Sigmoid colon (tissue), 7 donors: ENCODE data around the gene TBXAS1. TPM values are rescaled to one million over a fixed set of nuclear protein-coding genes. Genes with fewer than 3 reads are reported as not detected.

Experiments used
- DNase-seq: peaks from one replicate; pipeline ENCODE4 v3.0.0-alpha.2; 2019
- H3K27ac ChIP-seq, 4 donors: fragments of 200-600 bp; sonication (generic); one replicate each; pipeline ENCODE4 v1.5.1; 2016 to 2019; ENCODE audit warnings: mild to moderate bottlenecking in 1 of 4
- H3K27me3 ChIP-seq, 3 donors: fragments of 200-600 bp; sonication (generic); one replicate each; pipeline ENCODE4 v1.5.1; 2019; ENCODE audit warnings: mild to moderate bottlenecking in 1 of 3
- H3K36me3 ChIP-seq, 4 donors: fragments of 200-600 bp; sonication (generic); one replicate each; pipeline ENCODE4 v1.5.1; 2016 to 2019
- H3K4me1 ChIP-seq, 4 donors: fragments of 200-600 bp; sonication (generic); one replicate each; pipeline ENCODE4 v1.5.1; 2017 to 2019
- H3K4me3 ChIP-seq, 4 donors: fragments of 200-600 bp; sonication (generic); one replicate each; pipeline ENCODE4 v1.5.1; 2017 to 2019; ENCODE audit warnings: mild to moderate bottlenecking in 2 of 4, moderate library complexity in 1 of 4
- H3K9me3 ChIP-seq, 4 donors: fragments of 200-600 bp in 3 of 4; sonication (generic) in 3 of 4; one replicate each; pipeline versions ENCODE4 v1.5.1 to v1.6.1; 2013 to 2019
- EP300 ChIP-seq, 4 donors: sonication (generic); formaldehyde crosslinking; IDR thresholded peaks; one replicate each; pipeline ENCODE4 v1.6.1; 2017; ENCODE audit warnings: antibody characterized with exemption in 4 of 4
- POLR2A ChIP-seq, 2 donors: fragments of 450-650 bp; IDR thresholded peaks; one replicate each; pipeline ENCODE4 v1.6.1; 2016; ENCODE audit warnings: antibody characterized with exemption in 2 of 2, mild to moderate bottlenecking in 2 of 2, moderate library complexity in 2 of 2
- POLR2AphosphoS5 ChIP-seq, 4 donors: sonication (generic); formaldehyde crosslinking; IDR thresholded peaks; one replicate each; pipeline ENCODE4 v1.6.1; 2017; ENCODE audit warnings: antibody characterized with exemption in 4 of 4
- WGBS, 2 donors: extraction: QIAGEN DNeasy Blood & Tissue Kit; methylation state at CpG; one replicate each; pipeline ENCODE4 v1.1.7; 2013; 5-methylcytosine and 5-hydroxymethylcytosine counted together
- intact Hi-C: fragments of 100-400 bp; cut with DNase I; formaldehyde crosslinking; loops from one replicate; pipeline ENCODE4 v1.15.1; 2023
- polyA plus RNA-seq, 3 donors: library from polyadenylated mRNA; stranded (reverse); fragments of 200-250 nt; gene quantifications; one replicate each; pipeline ENCODE4 v1.2.3, GENCODE V29; 2013
- total RNA-seq, 4 donors: library from RNA; depleted of rRNA; stranded (reverse); fragments of >200 nt; gene quantifications; one replicate each; pipeline ENCODE4 v1.1.0, GENCODE V29; 2016
- TF ChIP-seq, protein P1 (sequence below), 4 experiments: fragments of 450-650 bp in 3 of 4; fragments of 200-600 bp in 1 of 4; IDR thresholded peaks; one replicate each; pipeline ENCODE4 v1.5.1; 2016 to 2019; ENCODE audit warnings: antibody characterized with exemption in 4 of 4, mild to moderate bottlenecking in 3 of 4, moderate library complexity in 2 of 4
- donor health status: healthy with polysubstance abuse.
- donor health status: Bipolar disorder and iron deficiency.
- donor health status: healthy.

TBXAS1 gene
- total and polyA plus RNA-seq, 7 donors: 6.0 to 28.2 (median 19.3) TPM

DNA sequence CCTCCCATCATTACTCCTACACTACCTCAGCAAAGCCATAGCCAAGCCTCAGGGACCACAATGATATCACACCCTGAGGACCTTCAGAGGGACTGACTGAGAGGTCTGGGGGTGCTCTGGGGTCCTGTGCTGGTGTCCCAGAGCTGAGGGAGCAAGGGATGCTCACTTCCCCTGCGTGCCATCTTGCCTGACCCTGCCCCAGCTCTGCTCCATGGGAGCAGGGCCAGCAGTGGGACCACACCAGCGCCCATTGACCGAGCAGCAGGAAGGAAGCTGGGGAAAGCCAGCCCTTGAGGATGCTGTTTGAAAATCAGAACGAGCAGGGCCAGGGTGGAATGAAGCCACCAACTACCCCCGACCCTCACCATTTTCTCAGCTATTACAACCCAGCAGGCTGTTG, 130.7 kb downstream of the TBXAS1 start:
- 90 to 91% methylated on average over 5 of the region's 5 CpGs for WGBS, 2 donors

DNA sequence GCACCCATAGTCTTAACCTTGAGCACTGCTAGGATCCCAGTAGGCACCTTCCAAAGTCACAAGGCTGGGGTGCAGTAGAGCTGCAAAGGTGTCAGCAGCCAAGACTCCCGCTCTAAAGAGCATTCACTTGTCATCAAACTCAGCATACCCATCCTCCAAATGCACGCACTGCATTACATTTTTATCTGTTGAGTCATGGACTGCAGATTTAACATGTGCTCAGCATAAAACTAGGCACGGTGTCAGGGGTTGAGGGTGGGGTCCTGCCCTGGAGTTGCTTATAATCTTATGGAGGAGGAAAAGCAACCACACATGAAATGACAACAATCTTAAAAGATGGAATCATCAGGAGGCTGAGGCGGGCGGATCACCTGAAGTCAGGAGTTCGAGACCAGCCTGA, 131.1 kb downstream of the TBXAS1 start:
- intact Hi-C loops: no loop called here
- H3K9me3 ChIP-seq: no peaks in the 10 kb centered on the region
- no peaks in the 10 kb centered on the region for H3K4me1 ChIP-seq
- TF ChIP-seq EP300 (IDR thresholded peaks at IDR 0.05) (no peak), POLR2AphosphoS5 (IDR thresholded peaks at IDR 0.05) (no peak), POLR2A (IDR thresholded peaks at IDR 0.05) (no peak)
- TF ChIP-seq, protein P1, sequence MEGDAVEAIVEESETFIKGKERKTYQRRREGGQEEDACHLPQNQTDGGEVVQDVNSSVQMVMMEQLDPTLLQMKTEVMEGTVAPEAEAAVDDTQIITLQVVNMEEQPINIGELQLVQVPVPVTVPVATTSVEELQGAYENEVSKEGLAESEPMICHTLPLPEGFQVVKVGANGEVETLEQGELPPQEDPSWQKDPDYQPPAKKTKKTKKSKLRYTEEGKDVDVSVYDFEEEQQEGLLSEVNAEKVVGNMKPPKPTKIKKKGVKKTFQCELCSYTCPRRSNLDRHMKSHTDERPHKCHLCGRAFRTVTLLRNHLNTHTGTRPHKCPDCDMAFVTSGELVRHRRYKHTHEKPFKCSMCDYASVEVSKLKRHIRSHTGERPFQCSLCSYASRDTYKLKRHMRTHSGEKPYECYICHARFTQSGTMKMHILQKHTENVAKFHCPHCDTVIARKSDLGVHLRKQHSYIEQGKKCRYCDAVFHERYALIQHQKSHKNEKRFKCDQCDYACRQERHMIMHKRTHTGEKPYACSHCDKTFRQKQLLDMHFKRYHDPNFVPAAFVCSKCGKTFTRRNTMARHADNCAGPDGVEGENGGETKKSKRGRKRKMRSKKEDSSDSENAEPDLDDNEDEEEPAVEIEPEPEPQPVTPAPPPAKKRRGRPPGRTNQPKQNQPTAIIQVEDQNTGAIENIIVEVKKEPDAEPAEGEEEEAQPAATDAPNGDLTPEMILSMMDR (IDR thresholded peaks at IDR 0.05): no peak
- no peaks in the 10 kb centered on the region for H3K27me3 ChIP-seq
- no peak overlapping the region for H3K27ac ChIP-seq
- no peak overlapping the region for H3K4me3 ChIP-seq
- no peaks in the 10 kb centered on the region for H3K36me3 ChIP-seq
- WGBS, 2 donors: 84 to 89% methylated on average over 6 of the region's 6 CpGs
- DNase-seq: no peak

More for the DNA sequence above, 130.7 kb downstream of the TBXAS1 start:
- Histone ChIP-seq H3K9me3 (no peaks in the 10 kb centered on the region), H3K27me3 (no peaks in the 10 kb centered on the region), H3K27ac (no peak overlapping the region), H3K36me3 (no peaks in the 10 kb centered on the region), H3K4me1 (no peaks in the 10 kb centered on the region), H3K4me3 (no peak overlapping the region)
- intact Hi-C loops: no loop called here
- DNase-seq: no peak
- TF ChIP-seq, protein P1 (IDR thresholded peaks at IDR 0.05): no peak
- TF ChIP-seq POLR2AphosphoS5 (IDR thresholded peaks at IDR 0.05) (no peak), POLR2A (IDR thresholded peaks at IDR 0.05) (no peak), EP300 (IDR thresholded peaks at IDR 0.05) (no peak)

DNA sequence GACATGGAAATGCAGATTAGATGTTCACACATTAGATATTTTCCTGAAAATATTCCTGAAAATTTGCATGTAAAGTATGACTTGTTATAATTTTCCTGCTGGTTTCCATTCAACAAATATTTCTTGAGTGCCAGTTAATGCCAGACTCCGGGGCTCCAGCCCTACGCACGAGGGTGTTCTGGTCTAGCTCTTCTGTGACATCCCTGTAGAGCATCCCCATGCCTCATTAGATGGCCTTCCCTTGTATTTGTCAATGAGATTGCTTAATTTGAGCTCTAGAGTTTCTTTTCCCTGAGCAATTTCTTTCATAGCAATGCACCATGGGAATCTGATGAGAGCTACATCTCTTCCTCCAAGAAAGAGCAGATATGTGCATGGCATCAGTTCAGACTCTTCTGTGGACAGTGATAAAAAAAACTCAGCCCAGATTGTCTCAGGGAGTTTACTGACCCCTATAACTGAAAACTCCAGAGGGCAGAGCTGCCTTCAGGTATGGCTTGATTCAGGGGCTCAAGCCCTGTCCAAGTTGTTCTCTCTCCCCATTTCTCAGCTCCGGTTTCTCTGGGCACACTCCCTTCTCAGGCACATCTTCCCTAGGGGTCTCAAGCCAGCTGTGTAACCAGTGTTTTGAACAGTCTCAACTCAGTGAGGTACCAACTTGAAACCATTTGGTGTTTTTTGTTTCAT, 137.0 kb downstream of the TBXAS1 start:
- no peaks in the 10 kb centered on the region for H3K27me3 ChIP-seq
- intact Hi-C loops: no loop called here
- no peaks in the 10 kb centered on the region for H3K36me3 ChIP-seq
- H3K9me3 ChIP-seq: no peaks in the 10 kb centered on the region
- no peak overlapping the region for H3K4me3 ChIP-seq
- DNase-seq: no peak
- no peak overlapping the region for H3K27ac ChIP-seq
- H3K4me1 ChIP-seq: no peaks in the 10 kb centered on the region
- no peak for TF ChIP-seq POLR2A (IDR thresholded peaks at IDR 0.05)
- TF ChIP-seq EP300 (IDR thresholded peaks at IDR 0.05): peak in 1 of 4 donors; percentile 30
- peak in 2 of 4 donors; percentile 39 to 59 for TF ChIP-seq POLR2AphosphoS5 (IDR thresholded peaks at IDR 0.05)
- 94 to 95% methylated on average over 4 of the region's 4 CpGs for WGBS, 2 donors

DNA sequence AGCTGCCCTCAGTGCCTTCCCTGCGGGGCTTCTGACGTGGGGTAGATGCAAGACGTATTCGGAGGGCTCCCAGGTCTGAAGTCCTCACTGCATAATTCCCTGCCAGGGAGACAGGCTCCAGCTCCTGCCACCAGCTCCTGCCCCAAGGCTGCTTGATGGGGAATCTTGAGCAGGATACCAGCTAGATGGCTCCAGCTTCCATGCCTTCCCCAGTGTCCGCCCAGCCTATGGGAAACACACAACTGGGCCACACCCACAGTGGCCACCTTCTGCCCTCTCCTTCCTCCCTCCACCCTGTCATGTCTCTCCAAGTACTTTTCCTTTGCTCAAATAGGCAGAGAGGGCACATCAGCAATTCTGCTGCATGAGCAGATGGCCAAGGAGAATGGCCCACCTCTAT, 137.9 kb downstream of the TBXAS1 start:
- no peaks in the 10 kb centered on the region for H3K4me1 ChIP-seq

DNA sequence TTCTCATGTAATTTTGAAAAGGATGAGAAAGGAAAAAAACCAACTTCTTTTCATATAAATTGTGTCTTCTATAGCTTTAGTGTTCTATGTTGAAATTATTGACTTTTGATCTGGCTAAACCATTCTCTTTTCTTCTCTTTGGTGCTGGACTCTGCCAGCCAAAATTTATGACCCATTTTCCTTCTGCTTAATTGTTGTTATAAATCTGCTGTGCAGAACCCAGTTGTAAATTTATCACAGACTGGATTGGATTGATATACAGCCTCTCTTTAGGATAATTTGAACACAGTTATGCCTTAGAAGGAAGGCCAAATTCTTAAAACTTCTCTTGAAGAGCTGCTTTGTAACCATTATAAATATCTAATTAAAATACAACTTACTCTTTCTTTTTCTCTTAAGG, 139.9 kb downstream of the TBXAS1 start:
- H3K27me3 ChIP-seq: no peaks in the 10 kb centered on the region
- no peaks in the 10 kb centered on the region for H3K4me1 ChIP-seq
- H3K4me3 ChIP-seq: no peak overlapping the region
- intact Hi-C loops: no loop called here
- H3K36me3 ChIP-seq: no peaks in the 10 kb centered on the region
- no peak for DNase-seq
- H3K9me3 ChIP-seq: no peaks in the 10 kb centered on the region
- no peak for TF ChIP-seq POLR2A (IDR thresholded peaks at IDR 0.05)
- TF ChIP-seq EP300 (IDR thresholded peaks at IDR 0.05): no peak
- no peak for TF ChIP-seq POLR2AphosphoS5 (IDR thresholded peaks at IDR 0.05)
- TF ChIP-seq, protein P1 (IDR thresholded peaks at IDR 0.05): no peak
- no peak overlapping the region for H3K27ac ChIP-seq

More for the DNA sequence above, 137.9 kb downstream of the TBXAS1 start:
- Histone ChIP-seq H3K27ac (no peak overlapping the region), H3K9me3 (no peaks in the 10 kb centered on the region), H3K36me3 (no peaks in the 10 kb centered on the region), H3K4me3 (no peak overlapping the region), H3K27me3 (no peaks in the 10 kb centered on the region)
- WGBS, 2 donors: 94 to 95% methylated on average over 5 of the region's 5 CpGs
- intact Hi-C loops: no loop called here
- no peak for DNase-seq
- no peak for TF ChIP-seq POLR2AphosphoS5 (IDR thresholded peaks at IDR 0.05)
- TF ChIP-seq, protein P1 (IDR thresholded peaks at IDR 0.05): no peak
- no peak for TF ChIP-seq POLR2A (IDR thresholded peaks at IDR 0.05)
- TF ChIP-seq EP300 (IDR thresholded peaks at IDR 0.05): no peak
